Spleen (tissue), 7 donors: ENCODE results near the gene ANGEL2.
"Not testable (repeated sequence)": the region's sequence is repeated elsewhere in the genome, so short reads cannot be mapped to it uniquely, and the experiment has no call there.

Source experiments
- POLR2A ChIP-seq, 3 donors: fragments of 450-650 bp; IDR thresholded peaks; one replicate each; pipeline ENCODE4 v1.5.1; 2017; ENCODE audit warnings: antibody characterized with exemption in 3 of 3, mild to moderate bottlenecking in 1 of 3
- POLR2AphosphoS5 ChIP-seq, 3 donors: sonication (generic); formaldehyde crosslinking; IDR thresholded peaks; one replicate each; pipeline ENCODE4 v1.5.1; 2017; ENCODE audit warnings: antibody characterized with exemption in 3 of 3
- TF ChIP-seq, protein P1 (sequence below), 11 experiments: fragments of 200-600 bp in 7 of 11; fragments of 450-650 bp in 4 of 11; sonication (generic) in 4 of 11; IDR thresholded peaks in 8 of 11; conservative IDR thresholded peaks in 3 of 11; 1 replicate in 7 of 11; 2 replicates in 4 of 11; pipeline versions ENCODE4 v1.4.0 to v1.8.0; 2016 to 2021; ENCODE audit warnings: antibody characterized with exemption in 11 of 11, inconsistent platforms in 4 of 11, mild to moderate bottlenecking in 1 of 11
- donor health status: DM: no; HTN: no; CAD: no; lungs with moderate emphysema.
- donor health status: DM: no; HTN: no; CAD: no.
- donor health status: DM: no; HTN: no; CAD: no.

DNA sequence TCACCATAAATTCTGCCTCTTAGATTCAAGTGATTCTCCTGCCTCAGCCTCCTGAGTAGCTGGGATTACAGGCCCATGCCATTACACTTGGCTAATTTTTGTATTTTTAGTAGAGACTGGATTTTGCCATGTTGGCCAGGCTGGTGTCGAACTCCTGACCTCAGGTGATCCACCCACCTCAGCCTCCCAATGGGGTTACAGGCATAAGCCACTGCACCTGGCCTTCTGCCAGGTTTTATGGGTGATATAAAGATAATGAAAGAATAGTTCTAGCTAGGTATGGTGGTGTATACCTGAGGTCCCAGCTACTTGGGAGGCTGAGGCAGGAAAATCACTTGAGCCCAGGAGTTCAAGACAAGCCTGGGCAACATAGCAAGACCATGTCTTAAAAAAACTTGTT, 50.7 kb downstream of the ANGEL2 start:
- TF ChIP-seq, protein P1, sequence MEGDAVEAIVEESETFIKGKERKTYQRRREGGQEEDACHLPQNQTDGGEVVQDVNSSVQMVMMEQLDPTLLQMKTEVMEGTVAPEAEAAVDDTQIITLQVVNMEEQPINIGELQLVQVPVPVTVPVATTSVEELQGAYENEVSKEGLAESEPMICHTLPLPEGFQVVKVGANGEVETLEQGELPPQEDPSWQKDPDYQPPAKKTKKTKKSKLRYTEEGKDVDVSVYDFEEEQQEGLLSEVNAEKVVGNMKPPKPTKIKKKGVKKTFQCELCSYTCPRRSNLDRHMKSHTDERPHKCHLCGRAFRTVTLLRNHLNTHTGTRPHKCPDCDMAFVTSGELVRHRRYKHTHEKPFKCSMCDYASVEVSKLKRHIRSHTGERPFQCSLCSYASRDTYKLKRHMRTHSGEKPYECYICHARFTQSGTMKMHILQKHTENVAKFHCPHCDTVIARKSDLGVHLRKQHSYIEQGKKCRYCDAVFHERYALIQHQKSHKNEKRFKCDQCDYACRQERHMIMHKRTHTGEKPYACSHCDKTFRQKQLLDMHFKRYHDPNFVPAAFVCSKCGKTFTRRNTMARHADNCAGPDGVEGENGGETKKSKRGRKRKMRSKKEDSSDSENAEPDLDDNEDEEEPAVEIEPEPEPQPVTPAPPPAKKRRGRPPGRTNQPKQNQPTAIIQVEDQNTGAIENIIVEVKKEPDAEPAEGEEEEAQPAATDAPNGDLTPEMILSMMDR (IDR thresholded peaks at IDR 0.05 in 8 of 11, conservative IDR thresholded peaks at IDR 0.05 in 3 of 11) = not testable (repeated sequence)
- TF ChIP-seq POLR2AphosphoS5, POLR2A (IDR thresholded peaks at IDR 0.05): not testable (repeated sequence)
